ENCODE results near the gene TPP2.

DNA sequence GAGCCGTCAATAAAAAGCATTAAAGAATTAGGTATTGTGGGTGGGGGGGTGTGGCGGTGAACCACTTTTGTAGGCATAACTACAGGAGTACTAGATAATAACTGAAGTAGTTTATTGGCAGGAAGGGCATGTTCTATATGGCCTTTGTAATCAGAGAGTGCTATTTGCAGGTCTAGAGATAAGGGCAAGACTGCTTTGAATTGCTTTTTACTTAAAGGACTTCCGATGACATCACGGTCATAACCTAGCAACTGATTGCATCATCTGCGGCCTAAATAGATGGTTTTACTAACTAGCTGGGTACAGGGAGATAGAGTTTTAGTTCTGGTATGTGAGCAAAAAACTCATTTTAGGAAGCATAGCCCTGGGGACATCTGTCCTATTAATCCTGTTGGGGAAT, 73.3 kb downstream of the TPP2 start:
- TF ChIP-seq, protein P1, sequence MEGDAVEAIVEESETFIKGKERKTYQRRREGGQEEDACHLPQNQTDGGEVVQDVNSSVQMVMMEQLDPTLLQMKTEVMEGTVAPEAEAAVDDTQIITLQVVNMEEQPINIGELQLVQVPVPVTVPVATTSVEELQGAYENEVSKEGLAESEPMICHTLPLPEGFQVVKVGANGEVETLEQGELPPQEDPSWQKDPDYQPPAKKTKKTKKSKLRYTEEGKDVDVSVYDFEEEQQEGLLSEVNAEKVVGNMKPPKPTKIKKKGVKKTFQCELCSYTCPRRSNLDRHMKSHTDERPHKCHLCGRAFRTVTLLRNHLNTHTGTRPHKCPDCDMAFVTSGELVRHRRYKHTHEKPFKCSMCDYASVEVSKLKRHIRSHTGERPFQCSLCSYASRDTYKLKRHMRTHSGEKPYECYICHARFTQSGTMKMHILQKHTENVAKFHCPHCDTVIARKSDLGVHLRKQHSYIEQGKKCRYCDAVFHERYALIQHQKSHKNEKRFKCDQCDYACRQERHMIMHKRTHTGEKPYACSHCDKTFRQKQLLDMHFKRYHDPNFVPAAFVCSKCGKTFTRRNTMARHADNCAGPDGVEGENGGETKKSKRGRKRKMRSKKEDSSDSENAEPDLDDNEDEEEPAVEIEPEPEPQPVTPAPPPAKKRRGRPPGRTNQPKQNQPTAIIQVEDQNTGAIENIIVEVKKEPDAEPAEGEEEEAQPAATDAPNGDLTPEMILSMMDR (IDR thresholded peaks at IDR 0.05): no peak
- TF ChIP-seq POLR2A (IDR thresholded peaks at IDR 0.05): no peak

Data from esophagus squamous epithelium (tissue), 4 donors.